Upper lobe of right lung (tissue), 1 donor: ENCODE measurements around the gene EFHD1. TPM values are rescaled to one million over a fixed set of nuclear protein-coding genes. Genes with fewer than 3 reads are reported as not detected.
"Not testable (repeated sequence)": the region's sequence is repeated elsewhere in the genome, so short reads cannot be mapped to it uniquely, and the experiment has no call there.

Source experiments
- ATAC-seq: fragments of 200-7000 bp; cut with Tn5 transposase; one replicate; pipeline ENCODE4 v1.9.1; 2020; ENCODE audit warnings: mild to moderate bottlenecking, moderate library complexity
- DNase-seq: peaks from one replicate; pipeline ENCODE4 v3.0.0-alpha.2; 2020
- H3K27ac ChIP-seq: fragments of 200-600 bp; one replicate; pipeline ENCODE4 v1.8.0; 2022
- H3K27me3 ChIP-seq: fragments of 200-600 bp; one replicate; pipeline ENCODE4 v1.8.0; 2022; ENCODE audit warnings: mild to moderate bottlenecking
- H3K36me3 ChIP-seq: fragments of 200-600 bp; one replicate; pipeline ENCODE4 v1.8.0; 2022
- H3K4me1 ChIP-seq: fragments of 200-600 bp; one replicate; pipeline ENCODE4 v1.8.0; 2022
- H3K4me3 ChIP-seq: fragments of 200-600 bp; one replicate; pipeline ENCODE4 v1.8.0; 2022; ENCODE audit warnings: mild to moderate bottlenecking
- H3K9me3 ChIP-seq: fragments of 200-600 bp; one replicate; pipeline ENCODE4 v1.8.0; 2022
- CTCF ChIP-seq: fragments of 200-600 bp; IDR thresholded peaks from one replicate; pipeline ENCODE4 v1.8.0; 2022; ENCODE audit warnings: antibody characterized with exemption
- intact Hi-C: fragments of 100-400 bp; cut with DNase I; formaldehyde crosslinking; loops from one replicate; pipeline ENCODE4 v1.11.0; 2022
- total RNA-seq: library from RNA; stranded (reverse); fragmentation: NEBNext Ultra II Directional; extraction: Animal tissue kit (Norgen Biotek cat#: 25700); gene quantifications from one replicate; pipeline ENCODE4 v1.2.1, GENCODE V29; 2021
- donor health status: DM: no; HTN: yes; CAD: no; lungs with severe emphysema.

The EFHD1 gene
- total RNA-seq, 1 donor from 2014 or later, result 10.7 TPM

- intact Hi-C loops, result no loop called here
- peak; percentile 5 for DNase-seq
- Histone ChIP-seq H3K9me3 (no peaks in the 10 kb centered on the region), H3K27ac (no peak overlapping the region), H3K27me3 (no peaks in the 10 kb centered on the region), H3K4me3 (no peak overlapping the region), H3K4me1 (no peaks in the 10 kb centered on the region), H3K36me3 (no peaks in the 10 kb centered on the region)
- TF ChIP-seq CTCF, result no peak
- ATAC-seq, result no peak
These were observed 46.6 kb downstream of the EFHD1 start for GRCh38 chr2:232680006-232680405.

GRCh38 chr2:232681527-232681926 is 48.1 kb downstream of the EFHD1 start:
- H3K27ac ChIP-seq, result no peak overlapping the region
- DNase-seq, result peak; percentile 40
- ATAC-seq, result no peak

GRCh38 chr2:232683368-232683767 is 50.0 kb downstream of the EFHD1 start:
- no peak overlapping the region for H3K27ac ChIP-seq
- ATAC-seq (no peak), DNase-seq (no peak)
- no peaks in the 10 kb centered on the region for H3K4me1 ChIP-seq
- no peaks in the 10 kb centered on the region for H3K36me3 ChIP-seq
- no peak for TF ChIP-seq CTCF
- no peak overlapping the region for H3K4me3 ChIP-seq
- no peaks in the 10 kb centered on the region for H3K27me3 ChIP-seq
- intact Hi-C loops, result no loop called here
- no peaks in the 10 kb centered on the region for H3K9me3 ChIP-seq

More at GRCh38 chr2:232681527-232681926, 48.1 kb downstream of the EFHD1 start:
- Histone ChIP-seq H3K4me1 (no peaks in the 10 kb centered on the region), H3K9me3 (no peaks in the 10 kb centered on the region), H3K36me3 (no peaks in the 10 kb centered on the region), H3K27me3 (no peaks in the 10 kb centered on the region), H3K4me3 (no peak overlapping the region)
- intact Hi-C loops, result no loop called here
- no peak for TF ChIP-seq CTCF

- H3K4me1 ChIP-seq, H3K27me3 ChIP-seq, H3K9me3 ChIP-seq, DNase-seq, H3K27ac ChIP-seq, H3K36me3 ChIP-seq, intact Hi-C loops, ATAC-seq, H3K4me3 ChIP-seq: not testable (repeated sequence)
These were observed 52.0 kb downstream of the EFHD1 start for GRCh38 chr2:232685391-232685790.

GRCh38 chr2:232687382-232688160 is 54.2 kb downstream of the EFHD1 start:
- intact Hi-C loops, result no loop called here
- H3K4me3 ChIP-seq, result no peak overlapping the region
- no peaks in the 10 kb centered on the region for H3K27me3 ChIP-seq
- no peaks in the 10 kb centered on the region for H3K36me3 ChIP-seq
- no peaks in the 10 kb centered on the region for H3K4me1 ChIP-seq
- TF ChIP-seq CTCF, result no peak
- ATAC-seq (no peak), DNase-seq (no peak)
- H3K9me3 ChIP-seq, result no peaks in the 10 kb centered on the region
- H3K27ac ChIP-seq, result no peak overlapping the region

- Histone ChIP-seq H3K4me1 (no peaks in the 10 kb centered on the region), H3K4me3 (no peak overlapping the region), H3K27me3 (no peaks in the 10 kb centered on the region), H3K27ac (no peak overlapping the region), H3K36me3 (no peaks in the 10 kb centered on the region), H3K9me3 (no peaks in the 10 kb centered on the region)
- intact Hi-C loops, result no loop called here
- ATAC-seq (no peak), DNase-seq (no peak)
- TF ChIP-seq CTCF, result no peak
These were observed 54.8 kb downstream of the EFHD1 start for GRCh38 chr2:232688201-232688600.
